ENCODE results near the gene PIGS. TPM values are rescaled to one million over a fixed set of nuclear protein-coding genes. Genes with fewer than 3 reads are reported as not detected.

Gene PIGS
- total and polyA plus RNA-seq, 2 donors (not counting 3 experiments of a cell fraction or from before 2014, with no cell fraction given): 71.3 to 110 TPM

DNA sequence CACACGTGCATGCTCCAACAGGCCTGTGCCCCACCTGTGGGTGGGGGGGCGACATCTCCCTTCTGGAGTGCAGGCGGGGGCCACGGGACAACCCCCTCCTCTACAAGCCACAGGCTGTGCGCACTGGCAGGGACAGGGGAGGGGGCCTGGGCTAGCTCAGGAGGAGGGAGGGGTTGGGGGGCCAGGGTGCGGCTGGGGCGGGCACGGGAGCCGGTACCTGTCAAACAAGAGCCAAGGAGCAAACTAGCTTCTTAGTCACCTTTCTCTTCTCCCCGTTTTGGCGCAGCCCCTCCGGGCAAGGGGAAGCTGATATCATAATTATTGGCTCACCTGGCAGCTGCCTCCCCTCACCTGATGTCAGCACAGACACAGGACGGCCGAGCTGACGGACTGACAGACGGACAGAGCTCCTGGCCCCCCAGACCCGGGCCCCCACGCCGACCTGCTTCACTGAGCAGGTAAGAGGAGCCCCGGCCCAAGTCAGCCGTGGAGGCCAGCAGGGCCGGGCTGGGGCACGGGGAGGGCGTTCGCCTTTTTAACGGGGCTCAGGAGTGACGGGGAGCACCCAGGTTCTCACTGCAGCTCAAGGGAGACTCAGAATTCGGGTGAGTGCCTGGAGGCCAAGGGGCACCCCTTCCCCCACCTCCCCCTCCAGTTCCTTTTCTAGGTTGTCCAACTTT, 65.2 kb downstream of the PIGS start, which contains the start of gene FOXN1:
Gene FOXN1, plus strand, starts transcription at position 363 of the 680 bp plus-strand sequence. CDS start 17,622 bp downstream, outside the sequence.
- Histone ChIP-seq H3K79me2 (ENCODE audit: control insufficient read depth, insufficient read depth, low read length) (no peaks in the 10 kb centered on the region), H3K36me3 (ENCODE audit: control insufficient read depth in 2 of 2, extremely low read depth in 1 of 2, insufficient read depth in 2 of 2, low read length in 2 of 2) (no peaks in the 10 kb centered on the region), H3K9me3 (replicated peaks; ENCODE audit: control insufficient read depth, insufficient read depth, low read length) (no peaks in the 10 kb centered on the region), H4K20me1 (replicated peaks; ENCODE audit: control insufficient read depth, extremely low read depth, insufficient read depth, low read length) (no peaks in the 10 kb centered on the region), H3K9me1 (replicated peaks; ENCODE audit: control insufficient read depth, extremely low read depth, insufficient read depth, low read length) (no peaks in the 10 kb centered on the region), H3K4me2 (ENCODE audit: insufficient read depth, low read length) (no peak within 1 kb of the TSS), H2AFZ (ENCODE audit: low read depth, low read length) (no peak within 1 kb of the TSS), H3K9ac (replicated peaks; ENCODE audit: extremely low read depth, insufficient read depth, low read length) (no peak within 1 kb of the TSS), H3K27me3 (ENCODE audit: control insufficient read depth in 2 of 2, insufficient read depth in 2 of 2, low read length in 2 of 2) (peaks cover 19 to 29% of the 10 kb centered on the region in 2 experiments), H3K4me1 (ENCODE audit: control insufficient read depth, extremely low read depth, insufficient read depth, low read length) (no peaks in the 10 kb centered on the region), H3K27ac (ENCODE audit: insufficient read depth, low read depth, low read length) (no peak within 1 kb of the TSS), H3K4me3 (replicated peaks in 1 of 3; ENCODE audit: insufficient read depth in 1 of 3, low read depth in 1 of 3, low read length in 3 of 3) (no peak within 1 kb of the TSS)
- DNase-seq (ENCODE audit: low read depth, low spot score): no peak
- dilution Hi-C loops (cut with MboI; ENCODE audit: extremely low pct_ligation_motif_present, low sequenced_read_pairs): no loop called here
- FAIRE-seq: no peak
- POLR2A ChIA-PET: no interaction called here
- BruUV-seq (replicated peaks): no TSS peak
- intact Hi-C loops (cut with micrococcal nuclease): no loop called here
- CTCF ChIA-PET: interaction anchor here (0.8 to 1.1 kb wide), 2 partner anchors 11 to 19 kb away, joined by 3 to 4 read pairs; no protein-coding TSS in a partner anchor
- TF ChIP-seq POLR2AphosphoS5 (IDR thresholded peaks at IDR 0.05; ENCODE audit: insufficient read depth, low read depth, low read length) (no peak), MYC (IDR thresholded peaks at IDR 0.05; ENCODE audit: low read depth, low read length) (no peak), JUN (IDR thresholded peaks at IDR 0.05; ENCODE audit: borderline replicate concordance, insufficient read depth, insufficient read length, low read depth) (no peak), GATA2 (IDR thresholded peaks at IDR 0.05; ENCODE audit: insufficient read depth, insufficient read length, low read depth, low read length) (no peak), FOS (IDR thresholded peaks at IDR 0.05; ENCODE audit: borderline replicate concordance, insufficient read depth, low read length) (no peak), EZH2 (IDR thresholded peaks at IDR 0.05; ENCODE audit: borderline replicate concordance, low read depth, low read length, severe bottlenecking) (no peak), POLR2A (IDR thresholded peaks at IDR 0.05; ENCODE audit: low read depth, low read length) (no peak)
- TF ChIP-seq, protein P1, sequence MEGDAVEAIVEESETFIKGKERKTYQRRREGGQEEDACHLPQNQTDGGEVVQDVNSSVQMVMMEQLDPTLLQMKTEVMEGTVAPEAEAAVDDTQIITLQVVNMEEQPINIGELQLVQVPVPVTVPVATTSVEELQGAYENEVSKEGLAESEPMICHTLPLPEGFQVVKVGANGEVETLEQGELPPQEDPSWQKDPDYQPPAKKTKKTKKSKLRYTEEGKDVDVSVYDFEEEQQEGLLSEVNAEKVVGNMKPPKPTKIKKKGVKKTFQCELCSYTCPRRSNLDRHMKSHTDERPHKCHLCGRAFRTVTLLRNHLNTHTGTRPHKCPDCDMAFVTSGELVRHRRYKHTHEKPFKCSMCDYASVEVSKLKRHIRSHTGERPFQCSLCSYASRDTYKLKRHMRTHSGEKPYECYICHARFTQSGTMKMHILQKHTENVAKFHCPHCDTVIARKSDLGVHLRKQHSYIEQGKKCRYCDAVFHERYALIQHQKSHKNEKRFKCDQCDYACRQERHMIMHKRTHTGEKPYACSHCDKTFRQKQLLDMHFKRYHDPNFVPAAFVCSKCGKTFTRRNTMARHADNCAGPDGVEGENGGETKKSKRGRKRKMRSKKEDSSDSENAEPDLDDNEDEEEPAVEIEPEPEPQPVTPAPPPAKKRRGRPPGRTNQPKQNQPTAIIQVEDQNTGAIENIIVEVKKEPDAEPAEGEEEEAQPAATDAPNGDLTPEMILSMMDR (IDR thresholded peaks at IDR 0.05; ENCODE audit: extremely low read depth in 1 of 2, insufficient read depth in 1 of 2, low read depth in 1 of 2, low read length in 2 of 2): no peak
- TF ChIP-seq, protein P2, sequence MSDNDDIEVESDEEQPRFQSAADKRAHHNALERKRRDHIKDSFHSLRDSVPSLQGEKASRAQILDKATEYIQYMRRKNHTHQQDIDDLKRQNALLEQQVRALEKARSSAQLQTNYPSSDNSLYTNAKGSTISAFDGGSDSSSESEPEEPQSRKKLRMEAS (IDR thresholded peaks at IDR 0.05; ENCODE audit: insufficient read depth, insufficient read length): no peak

All from endothelial cell of umbilical vein (primary cell).